ENCODE results near the gene CHRDL2. TPM values are rescaled to one million over a fixed set of nuclear protein-coding genes. Genes with fewer than 3 reads are reported as not detected.

The CHRDL2 gene
- polyA plus RNA-seq, 1 of the 3 experiments (the other 2 are of a cell fraction) = not detected

DNA sequence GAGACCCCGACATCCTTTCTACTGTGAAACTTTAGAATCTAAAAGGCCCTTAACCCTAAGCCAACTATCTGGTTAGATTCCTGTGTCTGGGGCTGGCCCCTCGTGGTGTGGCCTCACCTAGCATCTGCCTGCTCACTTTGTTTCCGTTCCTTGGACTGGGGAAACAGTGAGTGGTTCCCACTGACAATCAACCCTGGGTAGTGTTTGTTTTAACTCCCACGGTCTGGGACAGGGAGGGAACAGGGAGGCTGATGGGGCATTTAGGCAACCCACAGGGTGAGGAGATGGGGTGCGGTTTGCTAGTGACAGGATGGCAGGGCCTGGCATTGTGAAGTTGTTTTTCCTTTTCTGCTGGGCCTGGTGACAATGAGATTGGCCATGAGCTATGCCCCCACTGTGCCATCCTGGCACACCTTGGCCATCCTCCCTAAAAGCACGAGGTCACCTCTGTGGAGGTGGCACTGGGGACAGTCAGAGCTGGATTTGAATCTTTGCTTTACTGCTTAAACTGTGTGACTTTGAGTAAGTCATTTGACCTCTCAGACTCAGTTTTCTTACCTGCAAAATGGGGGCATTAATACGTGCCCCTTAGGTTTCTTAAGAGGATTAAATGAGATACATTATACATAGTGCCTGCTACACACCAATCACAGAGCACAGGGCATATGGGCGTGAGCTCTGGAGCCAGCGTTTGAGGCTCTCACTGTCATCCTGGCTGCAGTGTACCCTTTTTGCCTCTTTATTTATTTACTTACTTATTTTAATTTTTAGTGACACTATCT, 31.4 kb downstream of the CHRDL2 start:
- POLR2A ChIA-PET = no interaction called here

DNA sequence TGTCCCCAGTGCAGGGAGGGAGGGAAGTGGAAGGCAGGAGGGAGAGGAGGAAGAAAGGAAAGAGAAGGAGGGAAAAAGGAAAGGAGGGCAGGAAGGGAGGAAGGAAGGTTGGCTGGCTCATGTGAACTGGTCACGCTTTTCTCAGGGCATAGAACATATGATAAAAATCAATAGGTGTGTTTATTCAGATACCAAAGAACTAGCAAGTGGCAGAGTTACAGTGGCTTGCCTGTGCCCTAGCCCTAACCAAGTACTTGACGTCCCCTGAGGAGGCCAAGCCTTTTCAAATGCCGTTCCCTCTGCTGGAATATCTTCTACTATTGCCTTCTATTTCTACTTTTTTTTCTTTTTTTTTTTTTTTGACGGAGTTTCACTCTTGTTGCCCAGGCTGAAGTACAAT, 33.5 kb downstream of the CHRDL2 start:
- H3K9me2 ChIP-seq = no peaks in the 10 kb centered on the region
- no peaks in the 10 kb centered on the region for H3K36me3 ChIP-seq (replicated peaks in 1 of 2; ENCODE audit: control insufficient read depth in 1 of 2, insufficient read depth in 2 of 2, low read length in 1 of 2)
- no peaks in the 10 kb centered on the region for H3K79me2 ChIP-seq (ENCODE audit: insufficient read depth)
- H4K20me1 ChIP-seq (ENCODE audit: insufficient read depth) = no peaks in the 10 kb centered on the region
- no peak overlapping the region for H3K4me2 ChIP-seq
- no peak overlapping the region for H2AFZ ChIP-seq (ENCODE audit: low read depth)
- TF ChIP-seq, protein P1, sequence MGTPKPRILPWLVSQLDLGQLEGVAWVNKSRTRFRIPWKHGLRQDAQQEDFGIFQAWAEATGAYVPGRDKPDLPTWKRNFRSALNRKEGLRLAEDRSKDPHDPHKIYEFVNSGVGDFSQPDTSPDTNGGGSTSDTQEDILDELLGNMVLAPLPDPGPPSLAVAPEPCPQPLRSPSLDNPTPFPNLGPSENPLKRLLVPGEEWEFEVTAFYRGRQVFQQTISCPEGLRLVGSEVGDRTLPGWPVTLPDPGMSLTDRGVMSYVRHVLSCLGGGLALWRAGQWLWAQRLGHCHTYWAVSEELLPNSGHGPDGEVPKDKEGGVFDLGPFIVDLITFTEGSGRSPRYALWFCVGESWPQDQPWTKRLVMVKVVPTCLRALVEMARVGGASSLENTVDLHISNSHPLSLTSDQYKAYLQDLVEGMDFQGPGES (IDR thresholded peaks at IDR 0.05; ENCODE audit: low read depth, low read length) = no peak
- TF ChIP-seq TCF12 (IDR thresholded peaks at IDR 0.05) (no peak), RCOR1 (IDR thresholded peaks at IDR 0.05; ENCODE audit: low read length) (no peak), EP300 (IDR thresholded peaks at IDR 0.05; ENCODE audit: borderline replicate concordance in 1 of 2, low read depth in 1 of 2, low read length in 1 of 2) (no peak), ELF1 (IDR thresholded peaks at IDR 0.05) (no peak), FOXJ3 (CRISPR knock-in tag; IDR thresholded peaks at IDR 0.05) (no peak), RFX5 (IDR thresholded peaks at IDR 0.05; ENCODE audit: low read length) (no peak), CHD2 (IDR thresholded peaks at IDR 0.05; ENCODE audit: low read length, partially characterized antibody) (no peak), NFIC (IDR thresholded peaks at IDR 0.05; ENCODE audit: borderline replicate concordance) (no peak), RXRA (IDR thresholded peaks at IDR 0.05; ENCODE audit: borderline replicate concordance, low read depth) (no peak), RAD21 (IDR thresholded peaks at IDR 0.05; ENCODE audit: low read length) (no peak), MEF2A (IDR thresholded peaks at IDR 0.05; ENCODE audit: borderline replicate concordance, low read depth) (no peak)
- TF ChIP-seq, protein P2, sequence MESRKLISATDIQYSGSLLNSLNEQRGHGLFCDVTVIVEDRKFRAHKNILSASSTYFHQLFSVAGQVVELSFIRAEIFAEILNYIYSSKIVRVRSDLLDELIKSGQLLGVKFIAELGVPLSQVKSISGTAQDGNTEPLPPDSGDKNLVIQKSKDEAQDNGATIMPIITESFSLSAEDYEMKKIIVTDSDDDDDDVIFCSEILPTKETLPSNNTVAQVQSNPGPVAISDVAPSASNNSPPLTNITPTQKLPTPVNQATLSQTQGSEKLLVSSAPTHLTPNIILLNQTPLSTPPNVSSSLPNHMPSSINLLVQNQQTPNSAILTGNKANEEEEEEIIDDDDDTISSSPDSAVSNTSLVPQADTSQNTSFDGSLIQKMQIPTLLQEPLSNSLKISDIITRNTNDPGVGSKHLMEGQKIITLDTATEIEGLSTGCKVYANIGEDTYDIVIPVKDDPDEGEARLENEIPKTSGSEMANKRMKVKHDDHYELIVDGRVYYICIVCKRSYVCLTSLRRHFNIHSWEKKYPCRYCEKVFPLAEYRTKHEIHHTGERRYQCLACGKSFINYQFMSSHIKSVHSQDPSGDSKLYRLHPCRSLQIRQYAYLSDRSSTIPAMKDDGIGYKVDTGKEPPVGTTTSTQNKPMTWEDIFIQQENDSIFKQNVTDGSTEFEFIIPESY (IDR thresholded peaks at IDR 0.05; ENCODE audit: borderline replicate concordance, low read depth) = no peak
- peaks cover 0 to 8% of the 10 kb centered on the region in 2 experiments; a peak in 1 of 4 replicates for H3K4me1 ChIP-seq (ENCODE audit: control insufficient read depth in 1 of 2, insufficient read depth in 2 of 2, low read depth in 1 of 2, low read length in 1 of 2)
- no peak overlapping the region for H3K4me3 ChIP-seq (ENCODE audit: low read depth in 2 of 2, low read length in 1 of 2)
- CTCF ChIA-PET = no interaction called here
- no peak for DNase-seq
- POLR2A ChIA-PET = no interaction called here
- WGBS (ENCODE audit: low lambda C conversion rate) = 89% methylated on average over 4 of the region's 4 CpGs
- no peak overlapping the region for H3K27ac ChIP-seq (ENCODE audit: low read depth in 2 of 2, low read length in 1 of 2)
- no peaks in the 10 kb centered on the region for H3F3A ChIP-seq (replicated peaks; ENCODE audit: insufficient read depth)
- H3K9ac ChIP-seq = no peak overlapping the region
- H3K27me3 ChIP-seq (ENCODE audit: insufficient read depth) = no peaks in the 10 kb centered on the region
- H3K9me3 ChIP-seq = no peaks in the 10 kb centered on the region

More for the DNA sequence above, 31.4 kb downstream of the CHRDL2 start:
- H3K79me2 ChIP-seq (ENCODE audit: insufficient read depth) = no peaks in the 10 kb centered on the region
- H3K9me2 ChIP-seq = no peaks in the 10 kb centered on the region
- no peak overlapping the region for H3K4me3 ChIP-seq (ENCODE audit: low read depth in 2 of 2, low read length in 1 of 2)
- H3K9ac ChIP-seq = no peak overlapping the region
- no peak overlapping the region for H3K4me2 ChIP-seq
- 77% methylated on average over 8 of the region's 9 CpGs for WGBS (ENCODE audit: low lambda C conversion rate)
- H3K27me3 ChIP-seq (ENCODE audit: insufficient read depth) = no peaks in the 10 kb centered on the region
- no peaks in the 10 kb centered on the region for H3K36me3 ChIP-seq (replicated peaks in 1 of 2; ENCODE audit: control insufficient read depth in 1 of 2, insufficient read depth in 2 of 2, low read length in 1 of 2)
- H2AFZ ChIP-seq (ENCODE audit: low read depth) = no peak overlapping the region
- H3K27ac ChIP-seq (ENCODE audit: low read depth in 2 of 2, low read length in 1 of 2) = no peak overlapping the region
- H3F3A ChIP-seq (replicated peaks; ENCODE audit: insufficient read depth) = no peaks in the 10 kb centered on the region
- H3K9me3 ChIP-seq = no peaks in the 10 kb centered on the region
- H3K4me1 ChIP-seq (ENCODE audit: control insufficient read depth in 1 of 2, insufficient read depth in 2 of 2, low read depth in 1 of 2, low read length in 1 of 2) = peaks cover 0 to 8% of the 10 kb centered on the region in 2 experiments; a peak in 1 of 4 replicates
- CTCF ChIA-PET = interaction anchor here (1.1 to 15.6 kb wide), 4 partner anchors 11 to 40 kb away, joined by 4 to 243 read pairs (median 6); no protein-coding TSS in a partner anchor
- H4K20me1 ChIP-seq (ENCODE audit: insufficient read depth) = no peaks in the 10 kb centered on the region
- no peak for DNase-seq
- TF ChIP-seq NFIC (IDR thresholded peaks at IDR 0.05; ENCODE audit: borderline replicate concordance) (no peak), RAD21 (IDR thresholded peaks at IDR 0.05; ENCODE audit: low read length) (no peak), GATA2 (CRISPR knock-in tag; IDR thresholded peaks at IDR 0.05) (no peak), EZH2phosphoT487 (IDR thresholded peaks at IDR 0.05; ENCODE audit: borderline replicate concordance, low read depth) (no peak)
